Inferior parietal cortex (tissue), 1 donor: ENCODE results near the gene FCMR.

ENCODE experiments used
- DNase-seq: peaks from one replicate; pipeline ENCODE4 v3.0.0-alpha.2; 2016; ENCODE audit errors: extremely low spot score

Gene FCMR

DNA sequence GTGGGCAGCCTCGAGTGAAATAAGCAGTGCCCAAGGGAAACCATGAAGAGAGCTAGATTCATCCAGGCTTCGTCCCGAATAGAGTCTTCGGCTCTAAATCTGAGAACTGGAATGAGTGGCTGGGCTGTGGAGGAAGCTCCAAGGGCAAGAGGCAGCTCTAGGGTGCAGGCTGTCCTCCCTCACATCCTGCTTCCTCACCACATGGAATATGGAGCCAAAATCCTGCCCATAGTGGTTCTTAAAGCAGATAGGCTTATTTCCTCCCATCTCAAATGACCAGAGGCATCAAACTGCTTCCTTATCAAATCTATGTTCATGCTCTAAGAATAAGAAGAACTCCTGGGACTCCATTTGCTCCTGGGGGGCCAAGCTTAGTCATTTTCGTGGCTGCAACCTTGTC is 22.0 kb downstream of the FCMR start:
- no peak for DNase-seq

DNA sequence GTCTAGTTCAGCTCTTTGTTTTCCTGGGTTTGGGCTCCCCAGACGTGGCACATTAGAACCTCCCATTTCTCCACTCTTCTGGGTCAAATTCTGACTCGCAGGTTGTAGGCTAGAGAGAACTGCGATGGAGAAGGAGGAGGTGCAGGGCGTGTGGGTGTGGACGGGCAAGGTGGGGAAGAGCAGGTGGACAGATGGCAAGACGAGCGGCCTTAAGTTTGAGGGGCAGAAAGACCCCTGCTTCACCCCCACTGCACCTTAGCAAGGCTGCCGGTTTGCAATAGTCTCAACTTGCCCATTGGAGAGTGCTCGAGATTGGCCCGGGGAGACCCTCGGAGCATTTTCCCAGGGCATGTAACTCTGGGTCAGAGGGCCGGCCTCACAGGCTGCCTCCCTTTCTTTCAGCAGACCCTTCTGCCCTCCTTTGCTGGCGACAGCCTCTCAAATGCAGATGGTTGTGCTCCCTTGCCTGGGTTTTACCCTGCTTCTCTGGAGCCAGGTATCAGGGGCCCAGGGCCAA is 22.8 kb downstream of the FCMR start:
- no peak for DNase-seq

GRCh38 chr1:206898089-206898914 is 23.4 kb downstream of the FCMR start:
- DNase-seq, result no peak

GRCh38 chr1:206897175-206897574 is 24.6 kb downstream of the FCMR start, which contains the start of gene IL24:
TSS of gene IL24 (plus strand) at chr1:206897443. CDS start at chr1:206897833, 390 bp downstream.
- DNase-seq, result no peak

GRCh38 chr1:206896261-206896660 is 25.5 kb downstream of the FCMR start:
- DNase-seq, result no peak

GRCh38 chr1:206895837-206896242 is 25.9 kb downstream of the FCMR start:
- DNase-seq, result no peak

DNA sequence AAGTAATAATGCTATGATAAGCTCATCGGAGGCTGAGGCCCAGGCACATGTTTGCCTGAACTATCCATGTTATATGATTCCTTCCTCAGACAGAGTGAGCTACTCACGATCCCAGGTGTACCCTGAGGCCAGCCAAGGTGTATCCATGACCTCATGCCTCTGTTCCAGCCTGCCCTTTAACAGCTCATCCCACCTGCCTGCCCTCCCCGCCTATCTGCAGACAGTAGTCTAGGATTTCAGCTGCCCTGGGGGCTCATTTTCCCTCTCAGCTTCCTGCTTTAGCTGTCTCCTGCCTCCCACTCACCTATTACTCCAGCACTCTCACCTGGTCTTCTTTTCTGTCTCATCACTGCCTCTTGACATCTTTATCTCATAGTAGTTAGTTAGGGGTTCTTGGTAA is 26.4 kb downstream of the FCMR start:
- no peak for DNase-seq

DNA sequence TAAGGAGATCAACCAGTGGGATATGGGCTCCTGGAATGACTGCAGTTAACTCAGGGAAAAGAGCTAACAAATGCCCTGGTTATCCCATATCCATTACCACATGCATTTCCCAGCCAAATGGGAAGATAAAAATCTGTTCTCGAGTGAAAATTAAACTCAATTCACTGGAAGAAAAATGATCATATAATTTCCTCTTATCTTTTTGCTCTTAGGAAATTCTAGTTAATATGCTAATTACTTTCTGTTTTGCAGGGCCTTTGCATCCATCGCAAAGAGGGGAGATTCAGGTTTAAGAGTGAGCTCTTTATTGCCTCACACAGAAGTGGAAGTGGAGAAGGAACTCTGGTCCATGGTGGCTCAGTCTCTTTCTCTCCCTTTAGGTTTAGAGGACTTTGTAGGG is 28.4 kb downstream of the FCMR start:
- DNase-seq, result no peak

DNA sequence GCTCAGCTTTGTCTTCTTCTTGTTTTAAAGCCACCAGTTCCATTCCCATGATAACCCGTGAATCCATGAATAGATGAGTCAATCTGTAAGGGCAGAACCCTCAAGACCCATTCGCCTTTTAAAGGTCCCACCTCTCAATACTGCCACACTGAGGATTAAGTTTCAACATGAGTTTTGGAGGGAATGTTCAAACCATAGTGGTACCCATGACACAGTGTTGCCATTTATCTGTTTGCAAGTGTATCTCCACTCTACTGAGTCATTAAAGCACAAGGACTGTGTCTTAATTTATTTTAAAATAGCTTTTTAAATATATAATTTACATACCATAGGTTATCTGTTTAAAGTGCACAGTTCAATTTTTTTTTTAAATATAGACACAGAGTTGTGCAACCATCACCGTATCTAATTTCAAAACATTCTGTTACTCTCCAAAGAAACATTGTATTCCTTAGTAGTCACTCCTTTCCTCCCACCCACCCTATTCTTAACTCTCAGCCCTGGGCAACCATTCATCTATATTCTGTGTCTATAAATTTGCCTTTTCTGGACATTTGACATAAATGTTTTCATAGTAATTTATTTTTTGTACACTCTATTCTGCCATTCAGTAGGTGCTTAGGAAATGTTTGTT is 29.3 kb downstream of the FCMR start:
- DNase-seq, result no peak

DNA sequence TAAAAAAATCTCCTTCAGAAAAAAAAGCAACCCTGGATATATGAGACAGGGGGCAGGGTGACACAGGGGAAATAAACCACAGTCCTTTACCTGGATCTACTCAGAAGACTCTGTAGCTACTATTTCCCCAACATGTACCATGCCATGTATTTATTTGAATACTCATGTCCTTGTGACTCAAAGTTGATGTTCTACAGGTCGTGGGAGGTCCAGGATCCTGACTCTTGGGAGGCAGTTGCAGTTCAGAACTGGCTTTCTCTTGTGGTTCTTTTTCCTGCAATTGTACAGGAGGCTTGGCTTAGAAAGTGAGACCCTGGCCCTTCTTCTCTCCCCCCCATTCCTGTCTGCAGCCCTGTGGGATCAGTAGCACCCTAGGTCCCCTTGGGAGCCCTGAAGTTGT is 30.3 kb downstream of the FCMR start:
- DNase-seq, result no peak

GRCh38 chr1:206890125-206891060 is 31.3 kb downstream of the FCMR start:
- no peak for DNase-seq

- DNase-seq, result no peak
These were observed 34.0 kb downstream of the FCMR start for GRCh38 chr1:206887701-206888100.

GRCh38 chr1:206886831-206887230 is 34.9 kb downstream of the FCMR start:
- DNase-seq, result no peak

GRCh38 chr1:206885341-206886060 is 36.2 kb downstream of the FCMR start:
- no peak for DNase-seq

DNA sequence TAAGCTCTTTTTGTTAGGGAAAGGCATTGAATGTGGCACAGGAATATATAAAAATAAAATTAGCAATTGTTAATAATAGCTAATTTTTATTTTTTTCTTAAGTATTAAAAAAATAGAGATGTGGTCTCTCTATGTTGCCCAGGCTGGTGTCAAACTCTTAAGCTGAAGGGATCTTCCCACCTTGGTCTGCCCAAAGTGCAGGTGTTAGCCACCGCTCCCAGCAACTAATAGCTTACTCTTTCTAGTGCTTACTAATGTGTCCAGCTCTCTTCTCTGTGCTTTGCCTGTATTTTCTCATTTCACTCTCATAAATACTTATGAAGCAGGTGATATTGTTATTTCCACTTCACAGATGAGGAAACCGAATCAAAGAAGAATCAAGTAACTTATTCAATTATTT is 37.9 kb downstream of the FCMR start:
- no peak for DNase-seq

- DNase-seq, result no peak
These were observed 38.6 kb downstream of the FCMR start for GRCh38 chr1:206883160-206883559.

DNA sequence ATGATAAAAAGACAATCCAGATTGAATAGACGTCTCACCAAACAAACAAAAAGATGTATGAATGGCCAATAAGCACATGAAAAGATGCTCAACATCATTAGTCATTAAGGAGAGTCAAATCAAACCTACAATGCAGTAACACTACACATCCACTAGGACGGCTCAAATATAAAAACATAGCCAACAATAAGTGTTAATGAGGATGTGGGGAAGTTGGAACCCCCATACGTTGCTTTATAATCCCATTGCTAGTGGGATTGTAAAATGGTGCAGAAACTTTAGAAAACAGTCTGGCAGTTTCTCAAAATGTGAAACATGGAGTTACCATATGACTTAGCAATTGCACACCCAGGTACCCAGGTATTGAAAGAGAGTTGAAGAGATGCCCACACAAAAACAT is 39.2 kb downstream of the FCMR start:
- no peak for DNase-seq

GRCh38 chr1:206880314-206880713 is 41.4 kb downstream of the FCMR start:
- no peak for DNase-seq

GRCh38 chr1:206878456-206878855 is 43.3 kb downstream of the FCMR start:
- DNase-seq, result no peak

- no peak for DNase-seq
These were observed 45.9 kb downstream of the FCMR start for GRCh38 chr1:206875752-206876377.
